Thyroid gland (tissue), 4 donors: Measurements from ENCODE around the gene THTPA. TPM values are rescaled to one million over a fixed set of nuclear protein-coding genes. Genes with fewer than 3 reads are reported as not detected.

Experiments used
- DNase-seq, 2 donors: peaks; one replicate each; pipeline ENCODE4 v3.0.0-alpha.2; 2019
- H3K27ac ChIP-seq, 3 donors: fragments of 200-600 bp; sonication (generic); 1 replicate in 2 of 3; 2 replicates in 1 of 3; pipeline ENCODE4 v1.5.1; 2016 to 2019; ENCODE audit warnings: mild to moderate bottlenecking in 1 of 3, moderate library complexity in 1 of 3
- H3K27me3 ChIP-seq: fragments of 200-600 bp; sonication (generic); one replicate; pipeline ENCODE4 v1.5.1; 2019
- H3K36me3 ChIP-seq, 2 donors: fragments of 200-600 bp; sonication (generic); one replicate each; pipeline ENCODE4 v1.5.1; 2016 to 2019
- H3K4me1 ChIP-seq, 2 donors: fragments of 200-600 bp; sonication (generic); one replicate each; pipeline ENCODE4 v1.5.1; 2017 to 2019
- H3K4me3 ChIP-seq, 3 donors: fragments of 200-600 bp; sonication (generic); replicated peaks in 1 of 3; 1 replicate in 2 of 3; 2 replicates in 1 of 3; pipeline ENCODE4 v1.5.1; 2016; ENCODE audit warnings: mild to moderate bottlenecking in 1 of 3
- H3K9me3 ChIP-seq: fragments of 200-600 bp; sonication (generic); one replicate; pipeline ENCODE4 v1.5.1; 2017
- POLR2A ChIP-seq, 2 donors: fragments of 450-650 bp; IDR thresholded peaks; one replicate each; pipeline ENCODE4 v1.6.1; 2017; ENCODE audit warnings: antibody characterized with exemption in 2 of 2, mild to moderate bottlenecking in 2 of 2, moderate library complexity in 1 of 2
- WGBS, 2 donors: methylation state at CpG; one replicate each; pipeline ENCODE4 v1.1.5; 2017; 5-methylcytosine and 5-hydroxymethylcytosine counted together
- intact Hi-C: fragments of 100-400 bp; cut with DNase I; formaldehyde crosslinking; loops from one replicate; pipeline ENCODE4 v1.15.1; 2023
- total RNA-seq, 4 donors: library from RNA; depleted of rRNA; stranded (reverse); fragments of >200 nt; gene quantifications; one replicate each; pipeline ENCODE4 v1.2.3, GENCODE V29; 2016
- TF ChIP-seq, protein P1 (sequence below), 6 experiments: fragments of 200-600 bp in 3 of 6; fragments of 450-650 bp in 3 of 6; sonication (generic) in 3 of 6; IDR thresholded peaks; one replicate each; pipeline ENCODE4 v1.5.1; 2016 to 2019; ENCODE audit warnings: antibody characterized with exemption in 6 of 6, mild to moderate bottlenecking in 2 of 6, inconsistent platforms in 1 of 6, moderate library complexity in 1 of 6

THTPA gene
- total RNA-seq, 4 donors from 2014 or later = 15.3 to 48.1 (median 28.3) TPM

- Histone ChIP-seq H3K27me3 (no peaks in the 10 kb centered on the region), H3K9me3 (no peaks in the 10 kb centered on the region), H3K27ac (no peak overlapping the region), H3K36me3 (no peaks in the 10 kb centered on the region), H3K4me1 (no peaks in the 10 kb centered on the region), H3K4me3 (no peak overlapping the region)
- no peak for TF ChIP-seq POLR2A (IDR thresholded peaks at IDR 0.05)
- TF ChIP-seq, protein P1, sequence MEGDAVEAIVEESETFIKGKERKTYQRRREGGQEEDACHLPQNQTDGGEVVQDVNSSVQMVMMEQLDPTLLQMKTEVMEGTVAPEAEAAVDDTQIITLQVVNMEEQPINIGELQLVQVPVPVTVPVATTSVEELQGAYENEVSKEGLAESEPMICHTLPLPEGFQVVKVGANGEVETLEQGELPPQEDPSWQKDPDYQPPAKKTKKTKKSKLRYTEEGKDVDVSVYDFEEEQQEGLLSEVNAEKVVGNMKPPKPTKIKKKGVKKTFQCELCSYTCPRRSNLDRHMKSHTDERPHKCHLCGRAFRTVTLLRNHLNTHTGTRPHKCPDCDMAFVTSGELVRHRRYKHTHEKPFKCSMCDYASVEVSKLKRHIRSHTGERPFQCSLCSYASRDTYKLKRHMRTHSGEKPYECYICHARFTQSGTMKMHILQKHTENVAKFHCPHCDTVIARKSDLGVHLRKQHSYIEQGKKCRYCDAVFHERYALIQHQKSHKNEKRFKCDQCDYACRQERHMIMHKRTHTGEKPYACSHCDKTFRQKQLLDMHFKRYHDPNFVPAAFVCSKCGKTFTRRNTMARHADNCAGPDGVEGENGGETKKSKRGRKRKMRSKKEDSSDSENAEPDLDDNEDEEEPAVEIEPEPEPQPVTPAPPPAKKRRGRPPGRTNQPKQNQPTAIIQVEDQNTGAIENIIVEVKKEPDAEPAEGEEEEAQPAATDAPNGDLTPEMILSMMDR (IDR thresholded peaks at IDR 0.05) = no peak
- DNase-seq = no peak
- intact Hi-C loops = no loop called here
- WGBS, 2 donors = 91 to 95% methylated on average over 4 of the region's 4 CpGs
Measured at GRCh38 chr14:23540141-23540469, 16.0 kb upstream of the THTPA start.

DNA sequence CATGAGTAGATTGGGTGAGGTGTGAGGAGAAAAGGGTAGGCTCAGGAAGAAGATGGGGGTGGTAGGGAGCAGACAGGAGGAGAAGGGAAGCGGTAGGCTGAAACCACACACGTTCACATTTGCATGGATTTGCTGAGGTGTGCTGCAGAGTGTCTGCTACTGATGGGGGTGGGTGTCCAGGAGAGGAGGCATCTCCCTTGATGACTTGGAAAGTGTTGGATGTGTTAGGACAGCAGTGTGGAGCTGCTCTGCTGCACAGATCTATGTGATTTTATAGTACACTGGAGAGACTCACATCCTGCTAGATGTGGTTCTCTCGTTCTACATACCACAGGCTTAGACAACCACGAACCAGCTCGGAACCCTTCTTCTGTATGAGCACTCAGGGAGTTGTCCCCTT is 13.8 kb upstream of the THTPA start:
- Histone ChIP-seq H3K27ac (no peak overlapping the region), H3K4me1 (no peaks in the 10 kb centered on the region), H3K36me3 (no peaks in the 10 kb centered on the region), H3K9me3 (no peaks in the 10 kb centered on the region), H3K27me3 (no peaks in the 10 kb centered on the region), H3K4me3 (no peak overlapping the region)
- intact Hi-C loops = no loop called here
- 69 to 76% methylated on average over 5 of the region's 5 CpGs for WGBS, 2 donors
- DNase-seq = no peak
- no peak for TF ChIP-seq POLR2A (IDR thresholded peaks at IDR 0.05)
- TF ChIP-seq, protein P1 (IDR thresholded peaks at IDR 0.05) = no peak

DNA sequence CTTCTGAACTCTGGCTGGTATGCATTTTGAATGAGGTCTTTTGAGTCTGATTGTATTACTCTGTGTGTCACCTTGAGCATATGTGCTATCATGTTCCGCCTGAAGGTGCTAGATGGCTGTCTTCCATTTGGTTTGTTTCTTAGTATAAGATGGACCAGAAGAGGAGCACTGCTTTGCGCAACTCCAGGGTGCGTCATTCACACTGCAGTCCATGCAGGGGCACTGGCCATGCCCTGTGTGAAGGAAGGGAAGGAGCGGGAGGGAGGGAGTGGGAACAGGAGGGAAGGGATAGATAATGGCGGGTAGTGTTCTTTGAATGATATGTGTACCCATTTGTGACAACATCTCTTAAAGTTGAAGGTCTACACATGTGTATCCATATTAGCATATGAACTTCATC is 12.7 kb upstream of the THTPA start:
- intact Hi-C loops = no loop called here
- Histone ChIP-seq H3K4me1 (no peaks in the 10 kb centered on the region), H3K27me3 (no peaks in the 10 kb centered on the region), H3K36me3 (no peaks in the 10 kb centered on the region), H3K27ac (no peak overlapping the region), H3K9me3 (no peaks in the 10 kb centered on the region), H3K4me3 (no peak overlapping the region)
- WGBS, 2 donors = 96 to 99% methylated on average over 5 of the region's 5 CpGs
- TF ChIP-seq, protein P1 (IDR thresholded peaks at IDR 0.05) = no peak
- TF ChIP-seq POLR2A (IDR thresholded peaks at IDR 0.05) = no peak
- DNase-seq = no peak

- H3K36me3 ChIP-seq = no peaks in the 10 kb centered on the region
- 44 to 51% methylated on average over 24 to 25 of the region's 25 CpGs for WGBS, 2 donors
- H3K27ac ChIP-seq = no peak overlapping the region
- no peak for TF ChIP-seq POLR2A (IDR thresholded peaks at IDR 0.05)
- TF ChIP-seq, protein P1 (IDR thresholded peaks at IDR 0.05) = no peak
- no peaks in the 10 kb centered on the region for H3K4me1 ChIP-seq
- H3K9me3 ChIP-seq = no peaks in the 10 kb centered on the region
- DNase-seq = no peak
- H3K27me3 ChIP-seq = no peaks in the 10 kb centered on the region
- no peak overlapping the region for H3K4me3 ChIP-seq
- intact Hi-C loops = no loop called here
Measured at GRCh38 chr14:23544511-23545447, 11.3 kb upstream of the THTPA start.

DNA sequence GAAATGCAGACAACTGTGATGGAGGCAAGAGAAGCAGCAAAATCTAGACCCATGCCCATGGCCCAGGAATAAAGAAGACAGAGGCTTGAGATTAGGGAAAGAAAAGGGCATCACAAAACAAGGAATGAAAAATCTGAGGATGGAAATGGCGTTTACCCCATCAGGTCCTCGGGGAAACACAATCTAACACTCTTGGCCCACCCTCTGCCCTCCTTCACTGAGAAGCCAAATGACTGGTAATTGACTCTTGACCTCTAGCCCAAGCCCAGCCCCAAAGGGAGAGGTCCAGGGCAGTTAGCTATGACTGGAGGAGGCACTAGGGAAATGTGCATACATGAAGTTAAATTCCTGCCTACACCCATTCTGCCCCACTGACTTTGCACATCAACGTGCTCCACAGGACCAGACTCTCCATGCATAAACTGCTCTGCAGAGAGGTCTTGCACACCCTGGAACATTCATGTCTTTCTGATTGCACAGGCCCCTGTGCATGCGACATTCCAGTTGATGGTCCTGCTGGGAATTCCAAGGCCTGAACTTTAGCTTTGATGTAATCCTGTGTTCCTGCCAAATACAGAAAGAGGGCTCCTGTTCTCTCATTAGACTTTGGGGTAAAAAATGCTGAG is 10.2 kb upstream of the THTPA start:
- intact Hi-C loops = no loop called here
- no peaks in the 10 kb centered on the region for H3K9me3 ChIP-seq
- 69 to 80% methylated on average over 4 of the region's 4 CpGs for WGBS, 2 donors

More for the DNA sequence above, 10.2 kb upstream of the THTPA start:
- no peak overlapping the region for H3K27ac ChIP-seq
- DNase-seq = no peak
- TF ChIP-seq, protein P1 (IDR thresholded peaks at IDR 0.05) = no peak
- TF ChIP-seq POLR2A (IDR thresholded peaks at IDR 0.05) = no peak
- H3K4me3 ChIP-seq = no peak overlapping the region
- H3K27me3 ChIP-seq = no peaks in the 10 kb centered on the region
- peaks cover 4 to 8% of the 10 kb centered on the region in 2 donors for H3K4me1 ChIP-seq
- H3K36me3 ChIP-seq = no peaks in the 10 kb centered on the region
